GM12875 (cell line): Measurements from ENCODE around the gene DHRS11.

Experiments
- H3K4me3 ChIP-seq: one replicate; pipeline ENCODE4 v1.5.1; 2011; ENCODE audit warnings: low read depth, low read length, control low read depth
- CTCF ChIP-seq: IDR thresholded peaks from 2 replicates; pipeline ENCODE4 v1.5.1; 2011; ENCODE audit warnings: low read depth, mild to moderate bottlenecking, control low read depth, inconsistent platforms, low read length, moderate library complexity, borderline replicate concordance; ENCODE audit not compliant: insufficient read depth

The DHRS11 gene

GRCh38 chr17:36641331-36641876, 49.7 kb downstream of the DHRS11 start:
- H3K4me3 ChIP-seq: no peak overlapping the region
- no peak for TF ChIP-seq CTCF

GRCh38 chr17:36641877-36642845, 50.5 kb downstream of the DHRS11 start:
- H3K4me3 ChIP-seq: no peak overlapping the region
- TF ChIP-seq CTCF: no peak

- no peak overlapping the region for H3K4me3 ChIP-seq
- TF ChIP-seq CTCF: no peak
Observed at GRCh38 chr17:36643086-36643685, 51.5 kb downstream of the DHRS11 start.

GRCh38 chr17:36645422-36645821, 53.7 kb downstream of the DHRS11 start:
- no peak for TF ChIP-seq CTCF
- no peak overlapping the region for H3K4me3 ChIP-seq

GRCh38 chr17:36647636-36648035, 56.0 kb downstream of the DHRS11 start:
- no peak overlapping the region for H3K4me3 ChIP-seq
- TF ChIP-seq CTCF: no peak

GRCh38 chr17:36650096-36650775, 58.6 kb downstream of the DHRS11 start:
- no peak for TF ChIP-seq CTCF
- no peak overlapping the region for H3K4me3 ChIP-seq
